ENCODE results near the gene NMUR1.

The NMUR1 gene

GRCh38 chr2:231503766-231504165 lies 26.5 kb downstream of the NMUR1 start:
- no peak overlapping the region for H3K27ac ChIP-seq (ENCODE audit: low read length)
- H3K27me3 ChIP-seq (ENCODE audit: low read depth, low read length) = no peaks in the 10 kb centered on the region
- H3K4me2 ChIP-seq (ENCODE audit: low read length) = no peak overlapping the region
- no peaks in the 10 kb centered on the region for H3K79me2 ChIP-seq (ENCODE audit: low read length)
- no peaks in the 10 kb centered on the region for H3K36me3 ChIP-seq (replicated peaks; ENCODE audit: low read depth, low read length)
- no peak overlapping the region for H2AFZ ChIP-seq (ENCODE audit: low read depth, low read length)
- H3K4me1 ChIP-seq (ENCODE audit: low read length) = no peaks in the 10 kb centered on the region
- no peaks in the 10 kb centered on the region for H3K9me3 ChIP-seq (ENCODE audit: insufficient read depth, low read length)
- no peak overlapping the region for H3K4me3 ChIP-seq (ENCODE audit: low read length)
- TF ChIP-seq CTCF (IDR thresholded peaks at IDR 0.05; ENCODE audit: low read depth, low read length) = no peak
- no peak overlapping the region for H3K9ac ChIP-seq (ENCODE audit: low read length)
- H4K20me1 ChIP-seq (ENCODE audit: insufficient read depth, low read length) = no peaks in the 10 kb centered on the region

- Histone ChIP-seq H2AFZ (ENCODE audit: low read depth, low read length) (no peak overlapping the region), H3K4me3 (ENCODE audit: low read length) (no peak overlapping the region), H3K9me3 (ENCODE audit: insufficient read depth, low read length) (no peaks in the 10 kb centered on the region), H3K27ac (ENCODE audit: low read length) (no peak overlapping the region), H3K4me2 (ENCODE audit: low read length) (no peak overlapping the region), H3K4me1 (ENCODE audit: low read length) (no peaks in the 10 kb centered on the region), H4K20me1 (ENCODE audit: insufficient read depth, low read length) (no peaks in the 10 kb centered on the region), H3K36me3 (replicated peaks; ENCODE audit: low read depth, low read length) (no peaks in the 10 kb centered on the region), H3K79me2 (ENCODE audit: low read length) (no peaks in the 10 kb centered on the region), H3K27me3 (ENCODE audit: low read depth, low read length) (no peaks in the 10 kb centered on the region), H3K9ac (ENCODE audit: low read length) (no peak overlapping the region)
- TF ChIP-seq CTCF (IDR thresholded peaks at IDR 0.05; ENCODE audit: low read depth, low read length) (no peak), EZH2phosphoT487 (IDR thresholded peaks at IDR 0.05; ENCODE audit: low read depth) (no peak)
These were observed 27.6 kb downstream of the NMUR1 start for GRCh38 chr2:231502596-231502995.

GRCh38 chr2:231497651-231498050 lies 32.6 kb downstream of the NMUR1 start:
- no peaks in the 10 kb centered on the region for H3K79me2 ChIP-seq (ENCODE audit: low read length)
- TF ChIP-seq EZH2phosphoT487 (IDR thresholded peaks at IDR 0.05; ENCODE audit: low read depth) (no peak), CTCF (IDR thresholded peaks at IDR 0.05; ENCODE audit: low read depth, low read length) (no peak)

GRCh38 chr2:231494669-231495068 lies 35.6 kb downstream of the NMUR1 start:
- Histone ChIP-seq H3K79me2 (ENCODE audit: low read length) (no peaks in the 10 kb centered on the region), H3K4me3 (ENCODE audit: low read length) (no peak overlapping the region), H3K4me1 (ENCODE audit: low read length) (no peaks in the 10 kb centered on the region), H3K9ac (ENCODE audit: low read length) (no peak overlapping the region), H3K27me3 (ENCODE audit: low read depth, low read length) (no peaks in the 10 kb centered on the region), H3K36me3 (replicated peaks; ENCODE audit: low read depth, low read length) (no peaks in the 10 kb centered on the region), H3K4me2 (ENCODE audit: low read length) (no peak overlapping the region), H3K9me3 (ENCODE audit: insufficient read depth, low read length) (no peaks in the 10 kb centered on the region), H4K20me1 (ENCODE audit: insufficient read depth, low read length) (no peaks in the 10 kb centered on the region), H3K27ac (ENCODE audit: low read length) (no peak overlapping the region), H2AFZ (ENCODE audit: low read depth, low read length) (no peak overlapping the region)
- TF ChIP-seq CTCF (IDR thresholded peaks at IDR 0.05; ENCODE audit: low read depth, low read length) (no peak), EZH2phosphoT487 (IDR thresholded peaks at IDR 0.05; ENCODE audit: low read depth) (no peak)

More at GRCh38 chr2:231497651-231498050, 32.6 kb downstream of the NMUR1 start:
- no peaks in the 10 kb centered on the region for H3K4me1 ChIP-seq (ENCODE audit: low read length)
- H3K9ac ChIP-seq (ENCODE audit: low read length) = no peak overlapping the region
- H3K9me3 ChIP-seq (ENCODE audit: insufficient read depth, low read length) = no peaks in the 10 kb centered on the region
- no peaks in the 10 kb centered on the region for H4K20me1 ChIP-seq (ENCODE audit: insufficient read depth, low read length)
- no peak overlapping the region for H3K4me3 ChIP-seq (ENCODE audit: low read length)
- H3K36me3 ChIP-seq (replicated peaks; ENCODE audit: low read depth, low read length) = no peaks in the 10 kb centered on the region
- no peak overlapping the region for H3K4me2 ChIP-seq (ENCODE audit: low read length)
- H2AFZ ChIP-seq (ENCODE audit: low read depth, low read length) = no peak overlapping the region
- H3K27ac ChIP-seq (ENCODE audit: low read length) = no peak overlapping the region
- H3K27me3 ChIP-seq (ENCODE audit: low read depth, low read length) = no peaks in the 10 kb centered on the region
